Astrocyte of the hippocampus (primary cell): ENCODE data around the gene VGLL4.
"Not testable (repeated sequence)": the region's sequence is repeated elsewhere in the genome, so short reads cannot be mapped to it uniquely, and the experiment has no call there.

ENCODE experiments used
- DNase-seq: peaks from one replicate; pipeline ENCODE4 v3.0.0; 2011; ENCODE audit warnings: low read depth, low spot score

Gene VGLL4

DNA sequence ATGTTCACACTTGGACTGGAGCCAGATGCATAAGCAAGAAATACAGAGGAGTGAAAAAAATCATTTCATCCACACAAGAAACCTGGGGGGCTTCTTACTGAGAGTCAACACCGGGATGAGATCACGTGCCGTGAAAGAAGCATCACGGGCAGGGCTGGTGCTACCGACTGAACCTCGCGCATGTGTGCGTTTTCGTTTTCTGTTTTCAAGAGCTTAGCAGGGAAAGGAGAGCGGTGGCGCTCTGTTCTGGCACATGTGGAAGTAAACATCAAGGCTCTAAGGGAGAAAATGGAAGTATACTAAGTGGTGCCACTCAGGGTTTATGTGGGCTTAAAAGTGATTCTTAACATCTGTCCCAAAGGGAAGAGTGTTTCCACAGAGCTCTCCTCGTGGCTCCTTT is 55.9 kb downstream of the VGLL4 start:
- DNase-seq = no peak

DNA sequence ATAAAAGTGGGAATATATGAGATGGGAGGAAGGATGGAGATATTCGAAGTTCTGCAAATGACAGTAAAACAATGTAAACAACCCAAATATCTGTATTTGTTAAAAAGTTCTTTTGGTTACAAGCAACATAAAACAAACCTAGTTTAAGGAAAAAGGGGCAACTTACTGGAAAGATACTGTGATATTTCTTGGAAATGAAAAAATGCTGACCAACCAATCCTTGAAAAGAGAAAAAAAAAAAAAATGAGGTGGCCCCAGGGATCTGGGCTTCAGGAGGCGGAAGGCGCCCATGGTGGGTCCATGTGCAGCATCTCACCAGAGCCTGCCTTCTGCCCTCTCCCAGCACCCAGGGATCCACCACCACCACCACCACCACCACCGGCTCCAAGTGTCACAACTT is 59.1 kb downstream of the VGLL4 start:
- no peak for DNase-seq

DNA sequence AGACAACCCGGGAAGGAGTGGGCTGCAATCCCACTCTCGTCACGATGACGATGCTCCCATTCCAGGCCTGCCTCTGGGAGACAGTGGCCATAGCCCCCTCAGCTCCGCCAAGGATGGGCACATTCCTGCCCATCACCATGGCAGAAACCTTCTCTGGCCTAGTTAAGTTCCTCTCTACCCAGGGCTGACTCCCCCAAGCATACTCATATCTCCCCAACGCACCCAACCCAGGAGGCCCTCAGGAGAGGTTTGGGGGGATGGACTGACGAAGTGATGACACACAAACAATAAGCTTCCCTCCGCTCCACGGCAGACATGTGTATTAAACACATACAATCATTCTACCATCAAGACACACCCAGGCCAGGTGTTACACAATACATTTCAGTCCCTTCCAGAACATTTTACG is 60.1 kb downstream of the VGLL4 start:
- no peak for DNase-seq

DNA sequence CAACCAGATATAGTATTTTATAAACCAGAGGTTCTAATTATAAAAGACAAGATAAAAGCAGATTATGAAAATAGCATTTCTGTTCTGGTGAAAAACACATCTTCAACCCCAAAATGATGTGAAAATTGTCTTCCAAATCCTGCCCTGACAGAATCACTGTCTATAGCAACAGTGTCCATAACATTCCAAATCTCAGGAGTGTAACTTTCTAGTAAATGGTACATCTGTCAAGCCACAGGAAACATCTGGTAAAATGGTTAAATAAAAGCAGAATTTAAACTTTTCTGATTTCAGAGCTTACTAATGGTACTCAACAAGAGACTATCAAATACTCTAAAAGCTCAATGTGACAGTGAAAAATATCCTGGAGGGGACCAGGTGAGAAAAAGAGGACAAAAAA is 60.5 kb downstream of the VGLL4 start:
- DNase-seq = no peak

DNA sequence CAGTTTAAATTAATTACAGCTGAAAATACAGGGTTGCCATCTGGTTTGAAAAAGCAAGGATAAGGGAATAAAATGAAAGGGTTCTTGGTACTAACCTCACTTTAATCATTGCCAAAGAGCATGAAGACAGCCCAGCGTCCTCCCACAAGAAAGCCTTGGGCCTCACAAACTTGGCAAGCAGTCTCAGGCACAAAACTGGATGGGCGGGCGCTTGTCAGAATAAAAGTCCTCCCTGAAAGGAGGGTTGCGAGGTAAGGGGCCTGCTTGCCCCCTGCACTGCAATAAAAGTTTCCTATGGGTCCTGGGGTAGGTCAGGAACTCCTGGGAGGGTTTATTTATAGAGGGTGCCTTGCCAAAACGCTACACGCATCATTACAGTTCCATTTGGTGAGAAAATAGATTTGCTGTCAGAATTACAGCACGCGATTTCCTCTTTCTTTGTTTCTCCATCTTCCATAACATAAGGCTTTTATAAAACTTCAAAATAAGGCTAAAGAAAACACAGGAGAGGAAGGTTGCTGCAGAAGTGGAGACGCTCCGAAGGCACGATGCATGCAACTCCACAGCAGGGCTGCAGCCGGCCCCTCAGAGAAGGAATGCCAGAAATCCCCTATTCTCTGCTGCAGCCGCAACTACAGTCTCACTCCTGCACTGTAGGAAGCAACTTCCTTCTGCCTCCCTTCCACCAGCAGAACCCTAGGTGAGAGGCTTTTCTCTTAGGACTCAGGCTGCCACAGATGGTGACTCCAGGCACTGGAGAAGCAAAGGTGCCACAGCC is 61.3 kb downstream of the VGLL4 start:
- peak; percentile 90 for DNase-seq

DNA sequence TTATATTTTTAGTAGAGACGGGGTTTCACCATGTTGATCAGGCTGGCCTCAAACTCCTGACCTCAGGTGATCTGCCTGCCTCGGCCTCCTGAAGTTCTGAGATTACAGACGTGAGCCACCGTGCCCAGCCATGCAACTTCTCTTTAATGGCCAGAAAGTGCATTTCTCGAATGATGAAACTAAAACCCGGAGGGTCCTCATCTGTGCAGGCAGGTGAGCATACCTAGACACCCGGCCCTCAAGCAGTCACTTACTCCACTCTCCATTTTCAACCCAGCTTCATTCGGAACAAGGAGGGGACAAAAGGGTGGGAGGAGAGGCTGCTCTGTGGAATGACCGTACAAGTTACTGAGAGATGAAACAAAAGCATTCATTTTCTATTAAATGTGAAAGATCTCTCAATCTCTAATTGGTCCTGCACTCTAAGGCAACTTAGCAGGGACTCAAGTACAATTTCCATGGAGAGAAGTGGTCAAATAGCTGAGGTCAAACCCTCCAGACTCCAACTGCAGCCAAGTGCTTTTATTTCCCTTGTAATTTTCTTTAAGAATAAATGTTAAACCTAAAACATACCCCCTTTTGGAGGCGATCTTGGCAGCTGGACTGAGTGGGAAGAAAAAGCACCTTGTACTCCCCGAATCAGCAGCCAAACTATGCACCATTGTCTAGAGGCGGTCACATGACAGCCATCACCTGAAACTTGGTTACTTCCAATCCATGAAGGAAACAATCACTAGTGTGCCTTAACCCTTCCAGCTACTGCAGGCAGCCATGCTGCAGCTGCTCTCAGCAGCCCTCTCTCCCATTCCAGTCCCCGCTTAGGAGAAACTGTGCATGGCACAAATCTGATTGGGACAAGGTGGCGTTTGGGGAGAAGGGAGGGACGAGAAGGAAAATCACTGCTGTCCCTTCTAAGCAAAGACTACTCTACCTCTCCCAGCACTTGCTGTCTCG is 62.2 kb downstream of the VGLL4 start:
- no peak for DNase-seq

DNA sequence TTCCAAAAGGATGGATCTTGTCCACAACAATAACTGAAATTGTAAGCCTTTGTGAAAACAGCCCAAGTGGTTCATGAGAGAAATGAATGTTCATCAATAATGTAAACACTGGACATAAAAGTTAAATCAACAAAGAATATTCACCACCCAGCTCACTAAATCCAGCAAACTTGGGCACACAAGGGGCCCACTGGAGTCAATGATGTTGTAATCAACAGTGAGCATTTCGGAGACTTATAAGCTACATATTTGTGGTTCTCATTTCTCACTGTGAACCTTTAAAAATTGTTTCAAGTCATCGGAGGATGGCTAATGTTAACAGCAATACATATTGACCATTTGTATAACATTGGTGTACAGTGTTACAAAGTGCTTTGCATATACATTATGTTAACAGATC is 63.1 kb downstream of the VGLL4 start:
- no peak for DNase-seq

DNA sequence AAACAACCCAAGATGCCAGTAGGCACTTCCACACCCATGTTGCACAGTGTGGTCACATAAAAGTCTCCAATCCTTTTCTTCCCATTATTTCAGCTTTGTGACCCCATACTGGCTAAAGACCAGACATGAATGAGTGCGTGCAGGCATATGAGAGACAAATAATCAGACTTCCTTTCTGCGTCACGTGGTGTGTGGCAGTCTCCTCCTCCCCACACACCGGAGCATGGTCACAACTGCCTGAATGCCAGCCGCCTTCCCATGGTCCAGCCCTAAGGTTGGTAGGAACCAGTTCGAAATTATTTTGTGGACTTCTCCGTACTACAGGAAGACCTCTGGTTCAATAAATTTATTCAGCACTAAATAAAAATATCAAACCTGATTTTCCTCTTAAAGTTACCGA is 65.5 kb downstream of the VGLL4 start:
- DNase-seq = no peak

DNA sequence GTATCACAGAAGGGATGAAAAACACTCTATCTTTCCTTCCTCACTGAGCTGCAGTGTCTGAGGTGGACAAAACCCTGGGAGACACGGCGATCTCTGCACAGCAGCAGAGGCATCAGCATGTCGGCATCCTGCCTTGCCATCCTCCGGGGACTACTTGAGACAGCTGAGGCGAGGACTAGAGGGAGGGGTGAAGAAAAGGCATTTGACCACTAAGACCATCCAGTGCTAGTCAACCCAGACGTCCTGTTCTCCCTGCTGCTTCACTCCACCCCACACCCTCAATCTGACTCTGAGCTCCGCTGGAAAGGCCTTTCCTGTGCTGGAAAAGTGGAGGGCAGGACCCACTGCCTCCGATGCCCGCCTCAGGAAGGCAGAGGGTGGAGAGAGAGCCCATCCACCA is 67.3 kb downstream of the VGLL4 start:
- DNase-seq = no peak

DNA sequence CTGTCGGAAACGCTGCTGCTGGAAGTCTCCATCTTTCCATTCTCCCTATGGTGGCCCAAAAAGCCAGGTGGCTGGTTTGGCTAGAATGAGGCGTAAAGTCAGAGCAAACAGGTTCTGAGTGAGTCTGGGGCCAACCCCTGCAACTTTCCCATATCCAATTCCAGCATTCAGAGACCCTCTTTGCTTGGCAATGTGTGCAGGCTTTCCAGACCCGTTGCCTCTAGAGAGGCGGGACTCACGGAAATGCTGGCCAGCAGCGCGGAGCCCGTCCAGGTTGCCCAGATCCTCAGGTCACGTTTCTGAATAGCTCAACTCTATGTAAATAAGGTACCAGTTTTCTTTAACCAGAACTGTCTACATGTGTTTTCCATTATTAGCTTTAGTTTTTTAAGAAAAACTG is 68.0 kb downstream of the VGLL4 start:
- no peak for DNase-seq

DNA sequence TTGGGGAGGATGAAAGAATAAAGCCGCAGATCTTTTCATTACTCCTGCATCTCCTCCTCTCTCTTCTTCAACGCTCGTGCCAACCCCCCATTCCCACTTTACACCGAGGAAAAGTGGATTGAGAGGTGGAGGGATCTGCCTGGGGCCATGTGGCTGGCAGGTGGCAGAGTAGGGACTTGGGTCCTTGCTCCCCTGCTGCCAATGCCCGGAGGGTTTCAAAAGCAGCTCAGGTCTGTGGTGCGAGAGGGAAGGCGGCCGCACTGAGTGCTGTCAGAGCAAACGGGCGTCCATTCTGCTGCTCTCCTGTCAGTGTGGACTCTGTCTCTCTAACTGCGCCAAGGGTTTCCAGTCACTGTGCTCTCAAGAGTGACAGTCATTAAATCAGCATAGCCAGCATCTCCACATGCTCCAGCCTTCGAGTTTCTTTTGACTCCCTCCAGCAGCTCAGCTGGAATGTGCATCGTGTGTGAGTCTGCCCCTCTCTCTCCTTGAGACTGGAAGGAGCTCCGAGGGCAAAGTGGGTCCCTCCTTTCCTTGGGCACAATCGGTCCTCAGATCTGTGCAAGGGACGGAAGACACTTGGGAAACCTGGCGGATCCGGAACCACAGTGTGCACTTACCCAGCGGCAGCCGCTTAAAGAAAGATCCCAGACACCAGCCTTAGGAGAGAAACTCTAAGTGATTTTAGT is 68.6 kb downstream of the VGLL4 start:
- no peak for DNase-seq

DNA sequence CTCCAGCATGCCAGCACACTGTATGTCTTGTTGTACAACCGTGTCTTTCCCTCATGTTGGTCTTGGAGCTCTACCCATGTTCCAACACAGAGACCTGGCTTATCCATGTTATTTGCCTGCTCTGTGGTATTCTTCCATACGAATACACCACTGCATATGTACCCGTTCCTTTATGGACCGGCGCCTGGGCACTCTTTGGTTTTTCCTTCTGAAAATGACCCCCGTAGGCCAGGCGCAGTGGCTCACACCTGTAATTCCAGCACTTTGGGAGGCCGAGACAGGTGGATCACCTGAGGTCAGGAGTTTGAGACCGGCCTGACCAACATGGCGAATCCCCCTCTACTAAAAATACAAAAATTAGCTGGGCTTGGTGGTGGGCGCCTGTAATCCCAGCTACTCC is 71.1 kb downstream of the VGLL4 start:
- not testable (repeated sequence) for DNase-seq

DNA sequence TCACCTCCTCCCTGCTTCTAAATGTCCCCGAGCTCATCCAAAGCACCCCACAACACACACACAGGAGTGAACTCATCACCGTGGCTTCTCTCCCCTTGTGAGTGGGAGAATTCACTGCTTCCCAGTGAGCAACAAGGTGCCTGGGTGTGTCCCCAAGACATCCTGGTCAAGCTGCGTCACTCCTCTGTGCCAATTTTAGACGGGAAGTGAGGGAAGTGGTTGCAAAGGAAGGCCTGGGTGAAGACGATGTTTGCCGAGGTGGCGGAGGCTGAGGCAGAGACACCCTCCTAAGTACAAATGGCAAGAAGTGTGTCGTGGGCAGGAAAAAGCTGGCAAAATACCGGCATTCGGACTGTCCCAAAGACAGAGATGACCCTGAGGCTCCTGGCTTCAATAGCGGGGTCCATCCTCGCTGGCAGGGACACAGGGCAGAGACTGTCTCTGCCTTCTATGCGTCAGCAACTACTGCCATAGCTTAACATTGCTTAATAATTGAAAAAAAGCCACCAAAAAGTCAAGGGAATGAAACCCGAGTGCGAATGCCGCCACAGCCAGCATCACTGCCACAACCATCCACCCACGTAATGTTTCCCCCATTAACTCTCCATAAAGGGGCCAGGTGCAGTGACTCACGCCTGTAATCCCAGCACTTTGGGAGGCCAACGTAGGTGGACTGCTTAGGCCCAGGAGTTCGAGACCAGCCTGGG is 72.8 kb downstream of the VGLL4 start:
- no peak for DNase-seq

DNA sequence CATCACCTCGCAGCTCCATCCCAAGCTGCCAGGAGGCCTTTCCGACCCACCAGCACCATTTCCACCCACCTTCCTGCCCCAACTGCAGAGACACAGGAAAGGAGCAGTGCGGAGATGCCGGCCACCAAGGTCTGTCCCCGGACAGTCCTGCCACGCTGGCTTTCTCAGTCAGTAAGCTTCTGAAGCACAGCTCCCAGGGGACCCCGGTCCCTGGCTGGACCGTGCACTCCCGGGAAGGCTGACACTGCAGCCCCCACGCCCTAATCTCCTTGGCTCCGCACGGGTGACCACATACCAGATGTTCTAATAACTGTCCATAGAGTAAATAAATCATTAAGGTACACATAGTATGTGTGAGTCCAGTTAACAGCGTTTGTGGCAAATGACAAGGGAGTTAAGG is 73.5 kb downstream of the VGLL4 start:
- no peak for DNase-seq

DNA sequence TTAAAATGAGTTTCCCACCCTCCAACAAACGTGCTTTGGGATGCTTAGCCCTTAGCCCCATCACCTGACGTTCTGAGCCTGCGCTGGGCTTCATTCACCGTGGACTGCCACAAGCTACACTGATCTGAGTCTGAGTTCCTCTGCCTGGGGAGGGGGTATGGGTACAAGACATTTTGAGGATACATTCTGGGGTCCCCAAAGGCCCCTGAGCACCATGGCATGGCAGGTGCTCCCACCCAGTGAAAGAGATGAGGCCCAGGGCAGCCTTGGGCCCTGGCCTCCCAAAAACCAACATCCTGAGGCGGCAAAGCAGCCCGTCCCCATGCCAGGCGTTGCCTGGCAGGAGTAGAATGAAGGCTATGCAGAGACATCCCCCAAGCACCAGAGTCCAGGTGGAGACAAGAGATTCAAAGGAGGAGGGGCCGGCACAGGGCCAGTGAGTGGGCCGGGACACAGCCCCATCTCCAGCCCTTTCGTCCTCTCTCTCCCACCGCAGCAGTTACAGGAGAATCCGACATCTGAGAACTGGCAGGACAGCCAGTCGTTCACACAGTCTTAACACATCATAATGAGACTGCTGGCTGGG is 74.5 kb downstream of the VGLL4 start:
- no peak for DNase-seq

DNA sequence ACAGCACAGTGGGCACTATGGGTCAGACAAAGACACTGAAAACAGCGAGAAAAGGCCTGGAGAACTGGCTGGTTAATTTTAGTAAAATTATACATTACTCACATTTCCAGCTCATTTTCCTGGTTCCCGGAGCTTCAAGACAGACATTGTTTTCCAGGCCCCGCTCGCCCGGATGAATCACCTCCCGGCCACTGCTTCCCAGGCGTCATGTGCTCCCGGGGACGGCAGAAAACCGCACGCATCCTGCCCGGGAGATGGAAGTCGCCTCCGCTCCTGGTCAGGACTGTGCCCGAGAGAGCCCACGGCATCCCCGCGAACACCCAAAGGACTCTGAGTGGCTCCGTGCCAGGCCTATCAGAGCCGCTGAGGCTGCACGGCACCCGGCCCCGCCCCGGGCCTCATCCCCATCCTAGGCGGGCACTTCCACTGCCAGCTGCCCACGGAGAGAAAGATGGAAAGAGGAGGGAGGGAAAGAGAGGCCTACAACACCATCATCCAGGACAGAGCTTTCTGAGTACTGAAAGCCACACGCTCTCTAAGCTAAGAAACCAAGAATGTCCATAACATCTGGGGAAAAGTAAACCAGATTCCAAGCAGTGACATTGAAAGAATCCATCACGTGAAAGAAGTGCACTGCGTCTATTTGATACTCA is 75.1 kb downstream of the VGLL4 start:
- DNase-seq = peak; percentile 97

DNA sequence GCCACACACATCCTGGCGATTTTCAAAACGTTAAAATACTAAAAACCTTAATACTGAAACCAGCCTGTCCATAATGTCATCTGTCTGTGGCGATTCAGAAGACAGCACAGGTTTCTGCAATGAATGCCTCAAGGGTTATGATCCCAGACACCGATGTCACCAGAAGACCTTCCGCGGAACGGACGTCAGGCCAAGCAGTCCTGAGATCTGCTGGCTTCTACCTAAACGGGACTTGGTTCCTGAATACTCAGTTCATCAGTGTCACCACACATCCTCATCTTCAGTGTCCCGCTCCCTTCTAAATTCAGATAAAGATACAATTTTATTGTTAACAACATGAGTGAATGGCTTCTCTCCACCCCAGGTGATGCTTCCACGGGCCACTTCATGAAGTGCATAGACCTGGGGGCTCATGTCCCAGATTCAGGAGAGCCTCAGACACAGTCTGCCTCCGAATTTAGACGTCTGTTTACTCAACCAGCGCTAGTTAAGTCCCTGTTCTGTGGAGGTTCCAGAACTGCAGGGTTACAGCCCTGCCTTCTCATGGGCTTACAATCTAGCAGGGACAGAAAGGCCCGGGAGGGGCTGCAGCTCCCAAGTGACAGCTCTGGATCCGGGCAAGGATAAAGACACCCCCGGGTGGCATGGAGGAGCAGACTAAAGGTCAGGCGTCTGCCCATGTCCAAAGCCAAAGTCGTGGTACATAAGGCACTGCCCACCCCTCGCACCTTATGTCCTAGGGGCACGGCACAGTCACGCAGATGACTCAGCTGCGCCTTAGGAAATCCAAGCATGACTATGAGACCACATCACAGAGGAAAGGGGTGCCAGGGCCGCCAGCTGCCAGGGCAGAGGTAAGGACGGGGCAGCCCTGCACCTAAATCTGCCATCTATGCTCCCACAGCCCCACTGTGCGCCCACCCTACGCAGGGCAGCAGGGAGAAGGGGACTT is 75.9 kb downstream of the VGLL4 start:
- peak; percentile 92 for DNase-seq

DNA sequence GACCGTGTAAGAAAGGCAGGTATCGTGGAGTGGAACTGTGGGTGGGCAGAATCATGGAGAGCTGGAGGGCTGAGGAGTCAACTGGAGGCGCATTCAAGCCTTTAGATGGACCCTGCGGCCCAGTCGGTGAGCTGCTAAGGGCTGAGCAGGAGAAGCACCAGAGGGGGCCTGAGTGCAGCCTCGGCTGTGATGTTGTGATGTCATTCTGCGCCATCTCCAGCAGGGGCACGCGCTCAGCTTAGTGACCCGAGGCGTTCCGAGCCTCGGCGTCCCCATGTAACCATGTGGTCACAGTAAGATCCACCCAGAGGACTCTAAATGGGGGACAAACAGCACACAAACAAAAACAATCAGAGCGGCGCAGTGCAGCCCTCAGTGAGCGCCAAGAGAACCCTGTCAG is 76.8 kb downstream of the VGLL4 start:
- DNase-seq = no peak

DNA sequence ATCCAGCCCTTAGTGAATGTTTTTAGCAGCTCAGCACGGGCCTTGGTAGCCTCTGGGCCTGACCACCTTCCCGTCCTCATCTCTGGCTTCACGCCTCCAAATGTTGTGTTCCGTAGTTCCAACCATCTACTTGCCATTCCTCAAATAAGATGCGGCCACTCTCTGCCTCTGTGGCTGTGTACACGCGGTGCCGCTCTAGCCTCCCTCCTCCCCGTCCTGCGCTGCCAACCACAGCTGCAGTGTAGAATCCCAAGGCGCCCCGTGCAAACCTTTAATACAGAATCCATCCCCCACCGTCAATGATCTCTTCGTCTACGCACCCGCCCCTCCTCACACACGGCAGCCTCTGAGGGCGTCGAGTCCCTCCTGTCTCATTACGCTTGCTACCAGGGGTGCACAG is 77.2 kb downstream of the VGLL4 start:
- DNase-seq = no peak

DNA sequence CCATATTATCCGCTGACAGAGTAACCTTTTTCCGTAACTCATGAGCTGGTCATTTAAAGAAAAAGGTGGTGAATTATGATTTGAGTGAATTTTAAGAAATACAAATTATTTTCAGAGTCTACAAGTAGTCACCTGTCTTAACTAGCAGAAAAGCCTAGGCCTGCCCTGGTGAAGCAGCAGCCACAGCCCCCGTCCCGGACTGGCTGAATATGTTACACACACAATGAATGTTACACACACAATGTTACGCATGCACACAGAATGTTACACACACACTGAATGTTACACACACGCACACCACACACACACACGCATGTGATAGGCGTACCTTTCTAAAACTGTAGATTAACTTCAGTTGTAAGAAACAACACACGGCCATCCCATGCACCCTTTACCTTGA is 77.8 kb downstream of the VGLL4 start:
- no peak for DNase-seq
